UCSD-AML1 (cell line): ENCODE results near the gene SATB2.

ENCODE experiments used
- DNase-seq: peaks from one replicate; lab custom pipeline; 2025; ENCODE audit not compliant: unreplicated experiment; lab: John Stamatoyannopoulos, UW

Gene SATB2

DNA sequence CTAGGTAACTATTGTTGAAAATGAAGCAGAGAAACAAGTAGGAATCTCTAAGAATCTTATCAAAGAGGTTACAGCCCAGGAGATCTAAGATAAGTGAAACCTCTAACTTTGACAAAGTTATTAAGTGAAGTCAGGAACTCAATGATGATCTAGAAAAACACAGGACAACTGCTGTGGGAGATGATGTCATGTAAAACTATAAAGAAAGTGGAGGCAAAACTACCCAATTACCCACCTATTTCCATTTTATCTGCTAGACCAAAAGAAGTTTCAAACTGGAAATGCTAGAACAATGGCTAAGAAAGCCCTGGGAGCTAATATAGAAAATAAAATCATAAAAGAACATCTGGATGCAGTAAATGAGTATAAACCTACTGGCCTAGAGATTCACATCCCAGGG, 50.3 kb downstream of the SATB2 start:
- no peak for DNase-seq

- no peak for DNase-seq
Measured at GRCh38 chr2:199405241-199405640, 52.5 kb downstream of the SATB2 start.

- DNase-seq: no peak
Measured at GRCh38 chr2:199404841-199405240, 52.9 kb downstream of the SATB2 start.

- DNase-seq: no peak
Measured at GRCh38 chr2:199395311-199395710, 62.4 kb downstream of the SATB2 start.

- DNase-seq: no peak
Measured at GRCh38 chr2:199392363-199392762, 65.4 kb downstream of the SATB2 start.

- no peak for DNase-seq
Measured at GRCh38 chr2:199388728-199389268, 68.9 kb downstream of the SATB2 start.

GRCh38 chr2:199384043-199384442, 73.7 kb downstream of the SATB2 start:
- DNase-seq: no peak

DNA sequence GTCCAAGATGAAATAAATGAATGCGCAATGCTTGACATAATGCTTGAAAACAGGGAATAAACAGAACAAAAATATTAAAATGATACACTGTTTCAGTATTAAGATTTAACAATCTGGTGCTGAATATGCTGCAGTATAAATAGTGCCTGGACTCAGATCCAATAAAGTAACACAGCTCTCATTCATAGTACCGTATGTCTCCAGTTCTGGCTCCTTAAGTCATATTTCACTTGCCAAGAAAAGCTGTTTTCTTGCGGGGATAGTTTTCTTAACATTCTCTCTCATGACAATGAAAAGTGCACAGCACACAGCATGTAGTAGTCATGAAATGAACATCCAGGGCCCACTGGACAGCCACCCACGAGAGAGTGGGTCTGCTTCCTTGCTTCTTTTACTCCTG, 74.7 kb downstream of the SATB2 start:
- DNase-seq: no peak

DNA sequence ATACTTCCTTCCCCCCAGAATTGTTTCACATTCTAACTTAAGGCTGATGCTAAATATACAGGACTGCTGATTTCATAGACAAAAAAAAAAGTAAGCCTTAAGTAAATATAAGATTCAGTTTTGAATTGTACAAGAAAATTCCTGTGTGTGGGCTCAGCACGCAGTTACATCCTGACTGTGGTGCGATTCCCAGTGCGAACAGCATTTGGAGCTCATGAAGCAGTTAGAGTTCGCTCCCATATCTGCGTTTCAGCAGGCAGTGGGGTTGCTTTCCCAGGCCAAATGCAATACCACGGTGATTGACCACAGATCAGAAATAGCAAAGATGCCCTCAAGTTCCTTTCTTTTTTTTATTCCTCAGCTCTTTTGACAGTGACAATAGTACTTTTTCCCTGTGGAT, 75.6 kb downstream of the SATB2 start:
- no peak for DNase-seq

DNA sequence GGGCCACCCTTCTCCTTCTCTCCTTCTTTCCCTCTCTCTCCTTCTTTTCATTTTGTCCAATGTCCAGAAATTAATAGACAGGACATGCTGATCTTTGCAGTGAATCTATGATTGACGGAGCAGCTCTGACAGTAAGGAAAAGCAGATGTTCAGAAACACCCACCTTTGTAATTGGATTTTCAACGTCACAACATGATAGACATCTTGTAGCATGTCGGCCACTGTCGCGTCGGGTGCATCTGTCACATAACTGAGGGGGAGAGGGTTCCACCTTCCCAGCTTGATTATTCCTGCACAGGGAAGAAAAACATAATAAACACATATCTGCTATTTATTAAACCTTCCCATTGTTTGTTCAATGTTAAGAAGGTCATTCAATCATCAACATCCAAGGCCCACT, 76.2 kb downstream of the SATB2 start:
- no peak for DNase-seq

- DNase-seq: no peak
Measured at GRCh38 chr2:199378948-199379650, 78.6 kb downstream of the SATB2 start.

DNA sequence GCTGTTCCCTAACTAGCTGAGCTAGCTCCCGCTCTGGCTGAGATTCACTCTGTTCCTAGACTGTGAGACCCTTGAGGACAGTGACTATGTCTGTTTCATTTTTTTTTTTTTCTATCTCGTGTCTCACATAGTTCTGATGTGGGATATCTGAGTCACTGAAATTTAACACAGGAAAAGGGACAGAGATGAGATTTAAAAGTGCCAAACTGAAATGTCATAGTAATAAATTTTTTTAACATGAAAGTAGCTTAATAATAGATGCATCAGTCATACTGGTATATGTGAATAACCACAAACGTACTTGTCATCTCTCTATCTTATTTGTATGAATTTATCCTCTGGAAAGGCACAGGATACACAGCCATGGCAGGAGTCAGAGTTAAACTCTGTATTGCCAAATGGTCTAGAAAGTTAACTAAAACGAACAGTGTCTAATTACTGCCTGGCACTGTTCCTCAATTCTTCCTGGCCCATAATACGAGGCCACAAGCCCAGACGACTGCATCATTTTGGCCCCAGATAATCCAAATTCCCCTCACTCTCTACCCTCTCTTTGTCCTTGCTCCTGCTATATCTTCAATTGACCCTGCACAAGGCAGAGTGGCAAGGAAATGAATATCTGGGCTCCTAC, 87.5 kb downstream of the SATB2 start:
- no peak for DNase-seq

- DNase-seq: no peak
Measured at GRCh38 chr2:199366406-199366805, 91.3 kb downstream of the SATB2 start.

GRCh38 chr2:199364153-199364552, 93.6 kb downstream of the SATB2 start:
- no peak for DNase-seq

- DNase-seq: no peak
Measured at GRCh38 chr2:199356412-199356811, 101.3 kb downstream of the SATB2 start.

- DNase-seq: no peak
Measured at GRCh38 chr2:199348871-199349270, 108.9 kb downstream of the SATB2 start.

GRCh38 chr2:199344012-199344411, 113.7 kb downstream of the SATB2 start:
- no peak for DNase-seq

DNA sequence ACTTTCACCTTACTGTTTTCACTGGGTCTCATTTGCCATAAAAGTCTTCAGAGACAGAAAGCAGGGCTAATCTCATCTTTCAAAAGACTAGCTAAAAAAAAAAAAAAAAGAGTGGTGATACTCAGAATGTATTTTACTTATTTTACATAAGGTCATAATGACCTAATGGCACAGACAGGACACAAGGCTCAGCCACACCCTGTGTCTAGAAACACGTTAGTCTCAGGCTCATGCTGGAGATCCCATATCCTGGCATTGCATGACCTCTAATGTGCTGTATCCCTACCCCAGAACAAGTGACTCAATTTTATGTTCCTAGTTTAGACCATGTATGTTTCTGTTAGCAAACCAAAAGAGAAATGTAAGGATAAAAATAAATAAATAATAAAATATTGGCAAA, 115.4 kb downstream of the SATB2 start:
- no peak for DNase-seq

GRCh38 chr2:199341123-199341522, 116.6 kb downstream of the SATB2 start:
- DNase-seq: no peak

DNA sequence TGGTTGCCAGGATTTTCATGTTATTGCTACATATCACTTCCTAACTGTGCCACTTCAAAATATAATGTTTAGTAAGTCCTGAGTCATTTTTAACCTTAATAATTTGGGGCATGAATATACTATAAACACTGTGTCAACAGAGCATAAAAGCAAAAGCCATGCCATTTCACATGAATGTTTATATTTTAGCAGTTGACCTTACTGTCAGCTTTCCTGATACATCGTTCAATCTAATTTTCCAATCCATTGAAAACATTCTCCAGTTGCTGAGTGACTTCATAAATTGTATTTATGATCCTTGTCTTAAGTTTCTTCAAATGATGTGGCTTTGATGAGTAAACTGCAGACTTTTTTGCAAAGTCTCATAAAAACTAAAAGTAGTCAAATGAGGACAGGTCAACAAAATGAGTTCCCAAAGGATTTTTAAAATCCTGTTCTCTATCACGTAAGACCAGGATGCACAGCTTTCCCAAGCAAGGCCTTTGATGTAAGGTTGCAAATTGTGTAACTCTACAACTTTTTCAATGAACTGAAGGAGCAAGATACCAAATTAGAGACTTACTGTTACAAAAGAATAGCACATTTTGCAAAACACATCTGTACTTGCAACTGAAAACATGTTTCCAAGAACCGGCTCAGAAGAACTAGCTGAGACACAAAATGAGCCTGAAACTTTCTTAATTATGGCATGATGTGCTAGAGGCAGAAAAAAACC, 117.7 kb downstream of the SATB2 start:
- DNase-seq: no peak

- DNase-seq: no peak
Measured at GRCh38 chr2:199336546-199336945, 121.2 kb downstream of the SATB2 start.

DNA sequence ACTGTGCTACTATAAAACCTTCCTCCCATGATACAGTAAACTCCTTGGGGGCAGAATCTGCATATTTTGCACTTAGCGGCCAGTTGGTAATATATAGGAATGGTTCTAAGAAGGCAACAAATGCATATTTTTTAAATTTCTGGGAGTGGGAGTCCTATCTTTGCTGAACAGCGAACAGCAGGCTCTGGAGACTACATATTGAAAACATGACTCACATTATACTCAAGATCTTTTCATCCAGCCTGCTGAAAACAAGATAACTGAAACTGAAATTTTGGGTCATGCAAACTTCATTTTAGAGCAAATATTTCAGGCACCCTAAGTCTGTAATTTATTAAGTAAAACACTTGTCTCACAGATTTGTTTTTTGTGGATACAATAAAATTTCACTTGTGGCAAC, 122.2 kb downstream of the SATB2 start:
- DNase-seq: no peak
